Heart left ventricle (tissue), 16 donors: ENCODE measurements around the gene VPS26C. TPM values are rescaled to one million over a fixed set of nuclear protein-coding genes. Genes with fewer than 3 reads are reported as not detected.

Experiments used
- ATAC-seq, 4 donors: fragments of 200-7000 bp; cut with Tn5 transposase; one replicate each; pipeline ENCODE4 v1.9.1; 2020 to 2022; ENCODE audit warnings: moderate library complexity in 4 of 4, mild to moderate bottlenecking in 3 of 4, moderate number of reproducible peaks in 1 of 4
- DNase-seq, 5 donors: peaks; one replicate each; pipeline ENCODE4 v3.0.0-alpha.2; 2020
- H3K27ac ChIP-seq, 12 donors: fragments of 200-600 bp; sonication (generic) in 4 of 12; one replicate each; pipeline versions ENCODE4 v1.5.0 to v1.8.0; 2016 to 2022; ENCODE audit warnings: mild to moderate bottlenecking in 2 of 12
- H3K27me3 ChIP-seq, 9 donors: fragments of 200-600 bp; sonication (generic) in 2 of 9; one replicate each; pipeline versions ENCODE4 v1.5.1 to v1.8.0; 2016 to 2022; ENCODE audit warnings: mild to moderate bottlenecking in 3 of 9
- H3K36me3 ChIP-seq, 9 donors: fragments of 200-600 bp; sonication (generic) in 2 of 9; one replicate each; pipeline versions ENCODE4 v1.5.0 to v1.8.0; 2018 to 2022; ENCODE audit warnings: mild to moderate bottlenecking in 2 of 9
- H3K4me1 ChIP-seq, 12 donors: fragments of 200-600 bp; sonication (generic) in 4 of 12; one replicate each; pipeline versions ENCODE4 v1.5.0 to v1.8.0; 2016 to 2022; ENCODE audit warnings: mild to moderate bottlenecking in 3 of 12
- H3K4me3 ChIP-seq, 12 donors: fragments of 200-600 bp; sonication (generic) in 4 of 12; one replicate each; pipeline versions ENCODE4 v1.5.0 to v1.8.0; 2017 to 2022; ENCODE audit warnings: mild to moderate bottlenecking in 9 of 12, moderate library complexity in 4 of 12
- H3K9me3 ChIP-seq, 12 donors: fragments of 200-600 bp; sonication (generic) in 4 of 12; one replicate each; pipeline versions ENCODE4 v1.5.0 to v1.8.0; 2016 to 2022; ENCODE audit warnings: mild to moderate bottlenecking in 1 of 12
- CTCF ChIP-seq, 12 donors: fragments of 200-600 bp; sonication (generic) in 4 of 12; IDR thresholded peaks; one replicate each; pipeline versions ENCODE4 v1.5.0 to v1.8.0; 2018 to 2022; ENCODE audit warnings: antibody characterized with exemption in 12 of 12, mild to moderate bottlenecking in 5 of 12
- POLR2A ChIP-seq, 2 donors: fragments of 450-650 bp; IDR thresholded peaks; one replicate each; pipeline ENCODE4 v1.6.1; 2017; ENCODE audit warnings: antibody characterized with exemption in 2 of 2, mild to moderate bottlenecking in 2 of 2, moderate library complexity in 2 of 2
- WGBS, 4 donors: extraction: QIAGEN DNeasy Blood & Tissue Kit in 2 of 4; methylation state at CpG; one replicate each; pipeline versions ENCODE4 v1.1.5 to v1.1.7; 2013 to 2018; 5-methylcytosine and 5-hydroxymethylcytosine counted together
- intact Hi-C, 10 donors: fragments of 100-400 bp; cut with DNase I; formaldehyde crosslinking; loops; one replicate each; pipeline versions ENCODE4 v1.11.1 to v1.14.2; 2022
- polyA plus RNA-seq, 2 donors: library from polyadenylated mRNA; stranded (reverse); fragments of 200-250 nt; gene quantifications; one replicate each; pipeline ENCODE4 v1.2.3, GENCODE V29; 2013
- total RNA-seq, 9 donors: library from RNA; depleted of rRNA in 2 of 9; stranded (reverse); fragments of >200 nt in 2 of 9; fragmentation: NEBNext Ultra II Directional in 3 of 9; extraction: Animal tissue kit (Norgen Biotek cat#: 25700) in 3 of 9; gene quantifications; one replicate each; pipeline versions ENCODE4 v1.1.0 to v1.2.4, GENCODE V29; 2016 to 2023
- donor health status: ischemic (EF 13 %, LVEDD 7.1; RV severe dilation, severe dysfunction).
- donor health status: healthy with polysubstance abuse.
- donor health status: DM: no; HTN: yes; CAD: no.
- donor health status: DM: no; HTN: no; CAD: no.
- donor health status: ischemic (EF 25% LVEDD 6.9; RV normal size, moderate dysfunction).
- donor health status: ischemic (EF 25% LVEDD 5.7; RV mildly dilated, moderate dysfunction).
- donor health status: healthy.
- donor health status: DM: yes; HTN: yes; CAD: no.
- donor health status: ischemic (EF 35%, LVEDD 5.7; RV mildly dilated, moderate dysfunction).
- donor health status: nonischemic (EF 11% LVEDD 7.7; RV severe dilation, severe dysfunction).
- donor health status: DM: yes; HTN: yes; CAD: no.
- donor health status: PGD.
- donor health status: ischemic (EF 29% LVEDD 5.4; RV normal size, mild dysfunction).
- donor health status: nonischemic (EF 23%, LVEDD 6.1; RV moderate dilation, normal function).

Gene VPS26C
- total and polyA plus RNA-seq, 11 donors: 18.1 to 88.6 (median 53.5) TPM

GRCh38 chr21:37193676-37194075 lies 73.5 kb downstream of the VPS26C start:
- TF ChIP-seq POLR2A (IDR thresholded peaks at IDR 0.05) (no peak), CTCF (IDR thresholded peaks at IDR 0.05) (no peak)
- no peaks in the 10 kb centered on the region for H3K9me3 ChIP-seq

GRCh38 chr21:37193006-37193405 lies 74.1 kb downstream of the VPS26C start:
- Histone ChIP-seq H3K9me3 (no peaks in the 10 kb centered on the region), H3K27me3 (no peaks in the 10 kb centered on the region), H3K4me3 (no peak overlapping the region), H3K4me1 (peaks cover 0 to 7% (median 0%) of the 10 kb centered on the region in 12 donors), H3K27ac (no peak overlapping the region), H3K36me3 (peaks cover 0 to 100% (median 74%) of the 10 kb centered on the region in 9 donors)
- 69 to 72% (median 71%) methylated on average over 4 of the region's 4 CpGs for WGBS, 4 donors
- intact Hi-C loops: no loop called here
- DNase-seq (no peak), ATAC-seq (no peak)
- no peak for TF ChIP-seq POLR2A (IDR thresholded peaks at IDR 0.05)
- TF ChIP-seq CTCF (IDR thresholded peaks at IDR 0.05): no peak

More at GRCh38 chr21:37193676-37194075, 73.5 kb downstream of the VPS26C start:
- peaks cover 0 to 100% (median 74%) of the 10 kb centered on the region in 9 donors for H3K36me3 ChIP-seq
- WGBS, 4 donors: 92 to 95% (median 93%) methylated on average over 6 of the region's 6 CpGs
- ATAC-seq (no peak), DNase-seq (no peak)
- H3K4me3 ChIP-seq: no peak overlapping the region
- no peak overlapping the region for H3K27ac ChIP-seq
- H3K27me3 ChIP-seq: no peaks in the 10 kb centered on the region
- intact Hi-C loops: no loop called here
- peaks cover 0 to 7% (median 0%) of the 10 kb centered on the region in 12 donors for H3K4me1 ChIP-seq

GRCh38 chr21:37192019-37192418 lies 75.1 kb downstream of the VPS26C start:
- Histone ChIP-seq H3K4me1 (peaks cover 0 to 7% (median 0%) of the 10 kb centered on the region in 12 donors), H3K4me3 (no peak overlapping the region), H3K9me3 (no peaks in the 10 kb centered on the region), H3K27ac (no peak overlapping the region), H3K36me3 (peaks cover 0 to 100% (median 79%) of the 10 kb centered on the region in 9 donors), H3K27me3 (no peaks in the 10 kb centered on the region)
- DNase-seq (no peak), ATAC-seq (no peak)
- TF ChIP-seq CTCF (IDR thresholded peaks at IDR 0.05): no peak
- intact Hi-C loops: no loop called here
- WGBS, 4 donors: 77 to 84% (median 79%) methylated on average over 2 of the region's 2 CpGs

GRCh38 chr21:37188825-37189224 lies 78.3 kb downstream of the VPS26C start:
- Histone ChIP-seq H3K27ac (no peak overlapping the region), H3K4me1 (no peaks in the 10 kb centered on the region), H3K4me3 (no peak overlapping the region), H3K9me3 (no peaks in the 10 kb centered on the region), H3K27me3 (no peaks in the 10 kb centered on the region), H3K36me3 (peaks cover 0 to 99% (median 76%) of the 10 kb centered on the region in 9 donors)
- DNase-seq (no peak), ATAC-seq (no peak)
- TF ChIP-seq POLR2A (IDR thresholded peaks at IDR 0.05): no peak
- TF ChIP-seq CTCF (IDR thresholded peaks at IDR 0.05): no peak
- intact Hi-C loops: no loop called here
- 93 to 98% (median 95%) methylated on average over 1 of the region's 1 CpG for WGBS, 4 donors
